IMR-90 (cell line): ENCODE measurements around the gene NNMT. TPM values are rescaled to one million over a fixed set of nuclear protein-coding genes. Genes with fewer than 3 reads are reported as not detected.

Source experiments
- ATAC-seq: fragments of 200-7000 bp; cut with Tn5 transposase; 2 replicates; pipeline ENCODE4 v1.9.1; 2020; ENCODE audit warnings: low read depth, mild to moderate bottlenecking, moderate library complexity
- BruUV-seq: library from RNA; stranded (reverse); fragments of 400-500 nt; replicated peaks from 2 replicates; lab custom pipeline; 2021; lab: Mats Ljungman, UMichigan
- CTCF ChIA-PET: fragments of 300-600 bp; formaldehyde crosslinking; extraction: SDS; loops from one replicate; lab custom pipeline; 2021; ENCODE audit warnings: antibody characterized with exemption; lab: Yijun Ruan, JAX
- POLR2A ChIA-PET: fragments of 300-600 bp; sonication (Branson Sonifier 250); formaldehyde crosslinking; loops from one replicate; lab custom pipeline; 2022; ENCODE audit warnings: antibody characterized with exemption; ENCODE audit not compliant: unreplicated experiment; lab: Charles Lee
- DNase-seq: peaks from one replicate; pipeline ENCODE4 v3.0.0; 2013
- H2AFZ ChIP-seq: replicated peaks from 2 replicates; pipeline ENCODE3; 2013; ENCODE audit warnings: low read length, mild to moderate bottlenecking; ENCODE audit not compliant: poor library complexity
- H2AK5ac ChIP-seq: 2 replicates; pipeline ENCODE4 v1.6.1; 2013; ENCODE audit warnings: low read depth, low read length, inconsistent platforms
- H2AK9ac ChIP-seq: replicated peaks from 2 replicates; pipeline ENCODE3; 2013; ENCODE audit warnings: mild to moderate bottlenecking, low read depth, low read length, moderate library complexity; ENCODE audit not compliant: poor library complexity
- H2BK120ac ChIP-seq: 2 replicates; pipeline ENCODE4 v1.6.1; 2013; ENCODE audit warnings: low read depth, low read length, inconsistent platforms
- H2BK15ac ChIP-seq: 3 replicates; pipeline ENCODE4 v1.6.1; 2013; ENCODE audit warnings: low read depth, low read length, inconsistent platforms
- H2BK20ac ChIP-seq: 2 replicates; pipeline ENCODE4 v1.6.1; 2013; ENCODE audit warnings: low read depth, mild to moderate bottlenecking, inconsistent platforms, low read length, moderate library complexity
- H2BK5ac ChIP-seq: 2 replicates; pipeline ENCODE4 v1.6.1; 2013; ENCODE audit warnings: mild to moderate bottlenecking, low read depth, low read length, inconsistent platforms; ENCODE audit not compliant: poor library complexity, severe bottlenecking
- H3K14ac ChIP-seq: replicated peaks from 2 replicates; pipeline ENCODE4 v1.6.1; 2013; ENCODE audit warnings: low read depth, low read length, inconsistent platforms
- H3K18ac ChIP-seq: 2 replicates; pipeline ENCODE4 v1.6.1; 2013; ENCODE audit warnings: low read depth, low read length, control low read depth
- H3K23ac ChIP-seq: 2 replicates; pipeline ENCODE4 v1.6.1; 2013; ENCODE audit warnings: low read depth, low read length, inconsistent platforms
- H3K27ac ChIP-seq: 2 replicates; pipeline ENCODE4 v1.5.1; 2013; ENCODE audit warnings: mild to moderate bottlenecking, control low read depth, low read length; ENCODE audit not compliant: insufficient read depth
- H3K27me3 ChIP-seq: 2 replicates; pipeline ENCODE4 v1.6.1; 2013; ENCODE audit warnings: low read length; ENCODE audit not compliant: control insufficient read depth, insufficient read depth
- H3K36me3 ChIP-seq: 2 replicates; pipeline ENCODE4 v1.6.1; 2013; ENCODE audit warnings: low read length, mixed read lengths; ENCODE audit not compliant: control insufficient read depth, insufficient read depth
- H3K4ac ChIP-seq: 2 replicates; pipeline ENCODE4 v1.6.1; 2013; ENCODE audit warnings: low read depth, low read length, inconsistent platforms
- H3K4me1 ChIP-seq: 2 replicates; pipeline ENCODE4 v1.6.1; 2013; ENCODE audit warnings: low read length, mixed read lengths; ENCODE audit not compliant: control insufficient read depth, insufficient read depth
- H3K4me2 ChIP-seq: 2 replicates; pipeline ENCODE4 v1.6.1; 2013; ENCODE audit warnings: low read depth, mild to moderate bottlenecking, control low read depth, low read length, moderate library complexity
- H3K4me3 ChIP-seq: 2 replicates; pipeline ENCODE4 v1.5.1; 2013; ENCODE audit warnings: low read depth, mild to moderate bottlenecking, control low read depth, low read length, moderate library complexity; ENCODE audit not compliant: insufficient read depth
- H3K56ac ChIP-seq: 2 replicates; pipeline ENCODE4 v1.6.1; 2013; ENCODE audit warnings: low read length, inconsistent platforms; ENCODE audit not compliant: insufficient read depth; ENCODE audit errors: extremely low read depth
- H3K79me1 ChIP-seq, 2 experiments: 2 replicates each; pipeline ENCODE4 v1.6.1; 2013; ENCODE audit warnings: low read length in 2 of 2, inconsistent platforms in 1 of 2, low read depth in 1 of 2
- H3K9ac ChIP-seq: 2 replicates; pipeline ENCODE4 v1.6.1; 2013; ENCODE audit warnings: low read depth, low read length, control low read depth
- H3K9me1 ChIP-seq: 2 replicates; pipeline ENCODE4 v1.6.1; 2013; ENCODE audit warnings: low read length, inconsistent platforms; ENCODE audit not compliant: insufficient read depth
- H3K9me3 ChIP-seq: 2 replicates; pipeline ENCODE4 v1.6.1; 2013; ENCODE audit warnings: low read length; ENCODE audit not compliant: control insufficient read depth, insufficient read depth
- H4K20me1 ChIP-seq: 2 replicates; pipeline ENCODE4 v1.6.1; 2013; ENCODE audit warnings: low read length, inconsistent platforms; ENCODE audit not compliant: insufficient read depth
- H4K5ac ChIP-seq: 2 replicates; pipeline ENCODE4 v1.6.1; 2013; ENCODE audit warnings: mild to moderate bottlenecking, low read depth, low read length, control low read depth
- H4K8ac ChIP-seq, 2 experiments: 2 replicates each; pipeline ENCODE4 v1.6.1; 2013; ENCODE audit warnings: low read depth in 2 of 2, low read length in 2 of 2, control low read depth in 1 of 2, inconsistent platforms in 1 of 2
- H4K91ac ChIP-seq: 2 replicates; pipeline ENCODE4 v1.6.1; 2013; ENCODE audit warnings: low read depth, low read length, inconsistent platforms; ENCODE audit not compliant: insufficient read depth
- MAZ ChIP-seq: IDR thresholded peaks from 2 replicates; pipeline ENCODE4 v1.6.1; 2012; ENCODE audit warnings: low read depth, mild to moderate bottlenecking, low read length, improper control_type of control experiment, moderate library complexity, borderline replicate concordance
- RAD21 ChIP-seq: IDR thresholded peaks from 2 replicates; pipeline ENCODE4 v1.6.1; 2012; ENCODE audit warnings: low read length, improper control_type of control experiment
- SMC3 ChIP-seq: fragments of 150-350 bp; IDR thresholded peaks from 2 replicates; pipeline ENCODE4 v1.6.1; 2016; ENCODE audit warnings: low read depth, mild to moderate bottlenecking, antibody characterized with exemption, low read length, moderate library complexity
- WGBS, 2 experiments: methylation state at CpG; one replicate each; pipeline versions ENCODE4 v1.1.5 to v1.1.7; 2013; ENCODE audit warnings: missing lambda C conversion rate in 2 of 2; ENCODE audit not compliant: insufficient read length in 1 of 2; ENCODE audit errors: extremely low coverage in 2 of 2; 5-methylcytosine and 5-hydroxymethylcytosine counted together
- dilution Hi-C: fragments of 300-500 bp; cut with HindIII; formaldehyde crosslinking; loops from one replicate; pipeline ENCODE4 v1.14.3; 2018; ENCODE audit warnings: low sequenced_read_pairs; ENCODE audit not compliant: unreplicated experiment
- in situ Hi-C: fragments of 300-500 bp; cut with MboI; formaldehyde crosslinking; loops from 3 replicates; pipeline ENCODE4 v1.14.3; 2019; ENCODE audit warnings: low sequenced_read_pairs, inconsistent platforms, mixed read lengths
- intact Hi-C: fragments of 100-400 bp; cut with micrococcal nuclease; formaldehyde crosslinking; loops from 2 replicates; pipeline ENCODE4 v1.10.0; 2022
- polyA plus RNA-seq, 3 experiments: library from polyadenylated mRNA; depleted of rRNA; stranded (reverse); fragments of >200 nt; gene quantifications; 2 replicates each; pipeline ENCODE4 v1.2.3, GENCODE V29; 2012; ENCODE audit warnings: low replicate concordance in 1 of 3
- total RNA-seq: library from RNA; depleted of rRNA; stranded (reverse); fragments of >200 nt; gene quantifications from 2 replicates; pipeline ENCODE4 v1.2.3, GENCODE V29; 2012
- TF ChIP-seq, protein P1 (sequence below): conservative IDR thresholded peaks from 2 replicates; pipeline ENCODE4 v1.5.1; 2012; ENCODE audit warnings: mild to moderate bottlenecking, low read depth, low read length, improper control_type of control experiment

The NNMT gene
- total and polyA plus RNA-seq, 2 of the 4 experiments (the other 2 are of a cell fraction) = 79.7 to 108 TPM

DNA sequence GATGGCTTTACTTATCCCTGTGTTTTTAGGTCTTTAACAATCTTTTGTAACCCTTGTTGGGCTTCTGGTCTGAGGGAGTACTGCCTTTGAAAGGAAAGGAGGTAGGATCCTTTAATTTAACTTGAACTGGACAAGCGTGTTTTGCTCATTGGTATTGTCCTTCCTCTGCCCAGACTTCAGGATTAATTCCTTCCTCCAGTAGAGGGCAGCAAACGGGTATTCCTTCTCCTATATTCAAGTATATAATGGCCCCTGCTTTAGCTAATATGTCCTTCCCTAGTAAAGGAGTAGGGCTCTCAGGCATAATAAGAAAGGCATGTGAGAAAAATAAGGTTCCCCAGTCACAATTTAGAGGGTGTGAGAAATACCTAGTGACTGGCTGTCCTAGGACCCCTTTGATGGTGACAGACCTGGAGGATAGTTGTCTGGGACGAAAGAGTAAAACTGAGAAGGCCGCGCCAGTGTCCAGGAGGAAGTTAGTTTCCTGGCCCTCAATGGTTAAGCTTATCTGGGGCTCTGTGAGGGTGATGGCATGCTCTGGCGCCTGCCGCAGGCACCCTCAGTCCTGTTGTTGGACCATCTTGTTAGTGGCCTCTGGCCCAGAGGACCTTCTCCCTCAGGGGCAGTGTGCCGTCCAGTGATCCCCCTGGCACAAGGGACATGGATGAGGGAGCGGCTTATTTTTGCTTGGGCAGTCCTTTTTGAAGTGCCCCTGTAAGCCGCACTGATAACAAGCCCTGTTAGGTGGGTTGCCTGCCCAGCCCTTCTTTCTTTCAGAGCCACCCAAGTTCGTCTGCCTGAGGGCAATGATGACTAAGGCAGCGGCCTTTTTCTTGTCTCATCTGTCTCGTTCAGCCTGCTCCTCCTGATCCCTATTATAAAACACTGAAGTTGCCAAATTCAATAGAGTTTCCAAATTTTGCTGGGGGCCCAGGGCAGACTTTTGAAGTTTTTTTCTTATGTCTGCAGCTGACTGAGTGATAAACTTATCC, 52.3 kb downstream of the NNMT start:
- no peak overlapping the region for H2BK5ac ChIP-seq
- H2AFZ ChIP-seq = peak overlapping the region; percentile 58
- no peaks in the 10 kb centered on the region for H3K27me3 ChIP-seq
- dilution Hi-C loops (no loop called here), intact Hi-C loops (loop anchor here (1.0 to 2.0 kb wide), 3 partner anchors 52 to 414 kb away; partner anchors contain the start of genes C11orf71 and RBM7), in situ Hi-C loops (loop anchor here (10.0 to 25.0 kb wide), 2 partner anchors 236 to 1939 kb away; no protein-coding TSS in a partner anchor)
- no peak overlapping the region for H2AK5ac ChIP-seq
- CTCF ChIA-PET = interaction anchor here (0.6 to 1.2 kb wide), 4 partner anchors 49 to 80 kb away, joined by 3 to 4 read pairs (median 4); no protein-coding TSS in a partner anchor
- no peak overlapping the region for H3K23ac ChIP-seq
- DNase-seq = peak; percentile 80
- 80% methylated on average over 3 of the region's 13 CpGs; no CpG with 5 or more reads in 1 of the 2 experiments for WGBS, 2 experiments
- no peaks in the 10 kb centered on the region for H3K9me3 ChIP-seq
- peak overlapping the region in 1 of 2 experiments; percentile 85; a peak in 2 of 4 replicates for H4K8ac ChIP-seq
- peak overlapping the region; percentile 89; the same call in 1 of the 2 replicates for H2BK20ac ChIP-seq
- H3K9me1 ChIP-seq = no peaks in the 10 kb centered on the region; the same call in 1 of the 2 replicates
- H4K20me1 ChIP-seq = no peaks in the 10 kb centered on the region
- no peak overlapping the region for H3K14ac ChIP-seq
- ATAC-seq = peak; percentile 97
- no peak overlapping the region for H3K27ac ChIP-seq
- H2AK9ac ChIP-seq = no peak overlapping the region
- no peaks in the 10 kb centered on the region for H3K36me3 ChIP-seq
- no peak overlapping the region for H3K56ac ChIP-seq
- H4K5ac ChIP-seq = peak overlapping the region; percentile 76
- H4K91ac ChIP-seq = peak overlapping the region; percentile 76; the same call in 1 of the 2 replicates
- peak overlapping the region; percentile 72 for H2BK120ac ChIP-seq
- H3K9ac ChIP-seq = no peak overlapping the region
- no peak for TF ChIP-seq MAZ
- TF ChIP-seq, protein P1, sequence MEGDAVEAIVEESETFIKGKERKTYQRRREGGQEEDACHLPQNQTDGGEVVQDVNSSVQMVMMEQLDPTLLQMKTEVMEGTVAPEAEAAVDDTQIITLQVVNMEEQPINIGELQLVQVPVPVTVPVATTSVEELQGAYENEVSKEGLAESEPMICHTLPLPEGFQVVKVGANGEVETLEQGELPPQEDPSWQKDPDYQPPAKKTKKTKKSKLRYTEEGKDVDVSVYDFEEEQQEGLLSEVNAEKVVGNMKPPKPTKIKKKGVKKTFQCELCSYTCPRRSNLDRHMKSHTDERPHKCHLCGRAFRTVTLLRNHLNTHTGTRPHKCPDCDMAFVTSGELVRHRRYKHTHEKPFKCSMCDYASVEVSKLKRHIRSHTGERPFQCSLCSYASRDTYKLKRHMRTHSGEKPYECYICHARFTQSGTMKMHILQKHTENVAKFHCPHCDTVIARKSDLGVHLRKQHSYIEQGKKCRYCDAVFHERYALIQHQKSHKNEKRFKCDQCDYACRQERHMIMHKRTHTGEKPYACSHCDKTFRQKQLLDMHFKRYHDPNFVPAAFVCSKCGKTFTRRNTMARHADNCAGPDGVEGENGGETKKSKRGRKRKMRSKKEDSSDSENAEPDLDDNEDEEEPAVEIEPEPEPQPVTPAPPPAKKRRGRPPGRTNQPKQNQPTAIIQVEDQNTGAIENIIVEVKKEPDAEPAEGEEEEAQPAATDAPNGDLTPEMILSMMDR = peak; percentile 67
- TF ChIP-seq SMC3 = peak; percentile 67
- peak; percentile 71 for TF ChIP-seq RAD21
- H2BK15ac ChIP-seq = peak overlapping the region; percentile 61; the same call in 2 of the 3 replicates
- POLR2A ChIA-PET = no interaction called here
- no peak overlapping the region for H3K4me2 ChIP-seq
- H3K4me1 ChIP-seq = no peaks in the 10 kb centered on the region
- H3K18ac ChIP-seq = no peak overlapping the region
- H3K79me1 ChIP-seq = no peaks in the 10 kb centered on the region; a peak in 1 of 4 replicates
- H3K4me3 ChIP-seq = no peak overlapping the region
- BruUV-seq = no TSS peak
- peak overlapping the region; percentile 87 for H3K4ac ChIP-seq
